CD1c-positive myeloid dendritic cell (primary cell): Measurements from ENCODE around the gene HDAC10.

Experiments
- DNase-seq: peaks from one replicate; pipeline ENCODE4 v3.0.0-alpha.2; 2016; ENCODE audit errors: extremely low spot score

HDAC10 gene

DNA sequence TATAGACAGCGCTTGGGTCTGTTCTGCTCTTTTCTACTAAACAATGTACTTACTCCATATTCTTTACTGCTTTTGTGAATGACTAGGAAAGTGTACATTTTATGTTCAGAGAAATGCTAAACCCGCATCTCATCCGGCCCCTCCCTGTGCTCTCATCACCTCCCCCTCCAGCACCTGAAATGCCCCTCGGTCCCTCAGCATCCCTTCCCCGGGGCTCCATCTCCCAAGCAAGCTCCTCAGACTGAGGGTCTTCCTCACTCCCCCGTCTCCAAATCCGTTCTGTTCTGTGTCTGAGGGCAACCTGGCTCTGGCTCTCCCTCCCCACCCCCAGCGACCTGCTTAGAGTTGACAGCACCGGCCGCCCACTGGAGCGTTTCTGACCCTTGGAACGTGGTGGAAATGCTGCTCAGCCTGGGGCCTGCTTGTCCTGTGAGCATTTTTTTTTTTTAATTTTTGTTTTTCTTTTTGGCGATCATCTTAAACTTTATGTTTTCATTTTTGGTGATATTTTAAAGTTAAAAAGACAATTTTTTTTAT is 48.9 kb downstream of the HDAC10 start:
- no peak for DNase-seq

DNA sequence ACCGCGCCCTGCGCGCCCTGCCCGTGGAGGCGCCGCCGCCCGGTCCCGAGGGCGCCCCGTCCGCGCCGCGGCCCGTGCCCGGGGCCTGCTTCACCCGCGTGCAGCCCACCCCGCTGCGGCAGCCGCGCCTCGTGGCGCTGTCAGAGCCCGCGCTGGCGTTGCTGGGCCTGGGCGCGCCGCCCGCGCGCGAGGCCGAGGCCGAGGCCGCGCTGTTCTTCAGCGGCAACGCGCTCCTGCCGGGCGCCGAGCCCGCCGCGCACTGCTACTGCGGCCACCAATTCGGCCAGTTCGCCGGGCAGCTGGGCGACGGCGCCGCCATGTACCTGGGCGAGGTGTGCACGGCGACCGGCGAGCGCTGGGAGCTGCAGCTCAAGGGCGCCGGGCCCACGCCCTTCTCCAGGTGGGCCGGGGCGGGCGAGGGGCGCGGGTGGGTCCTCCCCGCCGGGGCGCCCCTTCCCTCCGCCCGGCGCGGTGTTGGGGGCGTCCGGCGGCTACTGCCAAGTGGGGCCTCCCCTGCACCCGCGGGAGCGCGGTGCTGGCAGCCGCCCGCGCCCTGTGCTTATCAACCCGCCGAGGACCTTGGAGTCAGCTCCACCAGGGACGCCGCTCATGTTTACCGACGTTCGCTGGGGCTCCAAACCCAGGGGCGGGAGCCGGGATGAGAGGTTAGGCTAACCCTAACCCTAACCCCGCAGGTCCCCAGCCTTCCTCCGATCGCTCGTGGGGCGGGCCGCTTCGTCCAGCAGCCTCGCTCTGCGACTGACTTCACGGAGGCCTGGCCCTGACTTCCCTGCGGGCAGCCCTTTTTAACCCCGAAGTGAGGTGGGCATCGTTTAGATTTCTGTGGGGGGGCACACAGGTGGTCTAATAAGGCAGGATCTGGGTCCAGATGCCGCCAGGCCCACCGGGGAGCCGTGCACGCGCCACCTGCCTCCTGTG is 49.6 kb downstream of the HDAC10 start:
- DNase-seq: peak; percentile 28

- peak; percentile 93 for DNase-seq
Measured at GRCh38 chr22:50200461-50201190, 50.4 kb downstream of the HDAC10 start, which contains the start of gene SELENOO. SELENOO (plus strand) TSS chr22:50201011; CDS start chr22:50201037, 26 bp downstream.

DNA sequence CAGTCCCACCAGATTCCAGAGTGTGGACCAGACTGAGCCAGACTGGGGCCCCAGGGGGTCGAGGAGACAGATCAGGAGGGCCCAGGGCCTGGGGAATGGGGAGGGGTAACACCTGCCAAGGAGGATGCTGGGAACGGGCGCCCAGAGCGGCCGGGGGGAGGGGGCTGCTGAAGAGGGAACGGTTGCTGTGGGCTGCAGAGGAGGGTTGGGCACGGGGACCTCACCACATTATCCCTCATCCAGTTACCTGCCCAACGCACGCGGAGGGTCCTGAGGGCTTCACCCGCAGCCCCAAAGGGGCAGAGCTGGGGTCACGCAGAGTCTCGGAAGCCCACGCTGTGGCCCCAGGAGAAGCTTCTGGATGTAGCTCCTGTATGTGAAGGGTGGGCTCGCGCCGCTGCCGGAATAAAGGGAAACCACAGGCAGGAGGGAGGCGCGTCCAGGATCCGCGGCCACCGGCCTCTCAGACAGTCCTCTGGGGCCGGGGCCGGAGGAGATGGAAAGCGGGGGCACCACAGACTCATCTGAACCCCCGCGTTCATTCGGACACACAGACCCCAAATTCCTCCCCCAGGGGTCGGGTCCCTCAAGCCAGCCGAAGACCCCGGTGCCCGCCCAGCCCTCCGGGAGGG is 51.1 kb downstream of the HDAC10 start:
- peak; percentile 20 for DNase-seq

- no peak for DNase-seq
Measured at GRCh38 chr22:50199251-50199721, 51.8 kb downstream of the HDAC10 start.

DNA sequence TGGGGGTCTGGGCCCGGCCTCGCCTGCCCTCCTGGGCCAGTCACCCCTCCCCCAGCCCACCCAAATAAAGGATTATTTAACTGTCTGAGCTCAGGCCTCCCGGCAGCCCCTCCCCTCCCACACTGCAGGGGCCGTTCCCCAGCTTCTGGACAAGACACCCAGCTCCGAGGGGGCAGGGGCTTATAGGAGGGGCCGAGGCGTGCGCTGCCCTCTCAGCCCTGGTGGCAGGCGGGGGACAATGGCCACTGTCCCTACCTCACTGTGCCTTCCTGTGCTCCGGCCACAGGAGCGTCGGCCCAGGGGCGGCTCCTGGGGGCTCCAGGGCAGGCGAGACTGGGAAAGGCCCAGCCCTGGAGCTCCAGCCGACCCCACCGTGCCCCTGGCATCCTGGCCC is 52.4 kb downstream of the HDAC10 start:
- no peak for DNase-seq

GRCh38 chr22:50197856-50198623 is 53.0 kb downstream of the HDAC10 start:
- DNase-seq: no peak

DNA sequence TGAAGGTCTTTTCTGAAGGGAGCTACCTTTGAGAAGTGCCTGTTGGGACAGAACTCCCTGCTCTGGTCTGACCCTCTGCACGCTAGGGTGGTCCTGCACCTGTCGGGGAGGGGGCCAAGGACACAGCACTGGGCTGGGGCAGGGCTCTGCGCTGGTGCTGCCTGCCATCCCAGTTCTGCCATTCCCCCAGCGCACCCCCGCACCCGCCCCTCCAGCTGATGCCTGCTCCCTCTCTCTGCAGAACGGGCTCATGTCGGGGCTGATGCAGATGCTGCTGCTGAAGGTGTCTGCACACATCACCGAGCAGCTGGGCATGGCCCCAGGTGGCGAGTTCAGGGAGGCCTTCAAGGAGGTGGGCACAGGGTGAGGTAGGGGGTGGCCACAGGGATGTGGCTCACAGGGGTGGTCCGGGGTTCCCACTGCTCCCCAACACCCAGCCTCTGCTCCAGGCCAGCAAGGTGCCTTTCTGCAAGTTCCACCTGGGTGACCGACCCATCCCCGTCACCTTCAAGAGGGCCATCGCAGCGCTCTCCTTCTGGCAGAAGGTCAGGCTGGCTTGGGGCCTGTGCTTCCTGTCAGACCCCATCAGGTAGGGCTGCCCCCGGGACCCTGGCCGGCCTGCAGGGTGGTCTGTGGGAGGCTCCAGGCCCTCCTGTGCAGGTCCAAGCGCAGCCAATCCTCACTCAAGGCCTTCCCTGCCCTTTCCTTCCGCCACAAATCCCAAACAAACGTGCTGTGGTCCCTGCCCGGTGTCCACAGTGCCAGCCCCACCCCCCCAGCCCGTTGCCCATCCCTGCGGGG is 53.9 kb downstream of the HDAC10 start:
- DNase-seq: no peak

DNA sequence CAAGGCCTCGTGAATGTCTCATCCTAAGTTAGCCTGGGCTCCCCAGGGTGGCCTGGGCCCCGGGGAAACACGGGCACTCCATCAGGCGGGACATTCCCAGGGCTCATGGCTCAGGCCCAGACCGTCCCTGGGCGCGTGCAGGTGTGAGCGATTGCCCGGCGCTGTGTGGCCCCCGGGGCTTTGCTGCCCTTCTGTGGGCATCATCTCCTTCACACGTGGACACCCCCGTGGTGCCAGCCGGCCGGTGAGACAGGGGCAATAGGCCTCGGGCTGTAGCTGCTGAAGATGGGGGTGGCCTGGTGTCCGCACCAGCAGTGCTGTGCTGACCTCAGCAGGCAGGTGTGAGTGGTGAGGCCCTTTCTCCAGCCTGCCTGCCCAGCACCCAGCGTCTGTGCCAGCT is 54.8 kb downstream of the HDAC10 start:
- DNase-seq: no peak
